Activated T-cell treated with anti-CD3 and anti-CD28 coated beads, Interleukin-2, amount 50 U/mL, for 24 hours (primary cell): ENCODE results near the gene PPP2R1B.
"Not testable (repeated sequence)": the region's sequence is repeated elsewhere in the genome, so short reads cannot be mapped to it uniquely, and the experiment has no call there.

Experiments used
- DNase-seq: peaks from one replicate; pipeline ENCODE4 v3.0.0-alpha.2; 2020
- H3K27ac Mint-ChIP-seq: 2 replicates; pipeline ENCODE4 v1.8.0; 2020; ENCODE audit warnings: mild to moderate bottlenecking, mixed read lengths
- H3K27me3 Mint-ChIP-seq: 2 replicates; pipeline ENCODE4 v1.8.0; 2020; ENCODE audit warnings: mixed read lengths
- H3K36me3 Mint-ChIP-seq: 2 replicates; pipeline ENCODE4 v1.8.0; 2020; ENCODE audit warnings: low read depth, mixed read lengths
- H3K4me1 Mint-ChIP-seq: 2 replicates; pipeline ENCODE4 v1.8.0; 2020; ENCODE audit warnings: low read depth, mixed read lengths
- H3K4me3 Mint-ChIP-seq: 2 replicates; pipeline ENCODE4 v1.8.0; 2020; ENCODE audit warnings: mild to moderate bottlenecking, moderate library complexity, mixed read lengths
- H3K9me3 Mint-ChIP-seq: 2 replicates; pipeline ENCODE4 v1.8.0; 2020; ENCODE audit warnings: mixed read lengths

PPP2R1B gene

DNA sequence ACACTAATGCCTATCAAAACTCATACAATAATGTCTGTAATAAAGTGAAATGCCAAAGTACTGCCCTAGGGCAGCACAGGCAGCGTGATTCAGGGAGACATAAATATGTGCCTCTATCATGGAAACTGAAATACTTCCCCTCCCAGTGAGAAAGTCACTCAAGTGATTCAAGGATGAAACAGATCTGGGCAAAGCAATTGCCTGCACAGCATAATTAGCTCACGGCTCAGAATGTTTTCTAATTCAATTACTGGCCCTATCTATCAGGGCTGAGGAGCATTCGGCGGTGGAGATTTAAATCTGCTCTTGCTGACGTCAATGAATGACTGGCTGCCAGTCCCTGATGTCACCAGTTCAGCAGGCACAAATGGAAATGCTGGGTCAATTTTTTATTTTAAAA is 27.7 kb upstream of the PPP2R1B start:
- Mint-ChIP-seq H3K4me1 (peaks cover 4% of the 10 kb centered on the region), H3K4me3 (no peak overlapping the region), H3K27ac (no peak overlapping the region), H3K36me3 (peaks cover 55% of the 10 kb centered on the region), H3K9me3 (peaks cover 2% of the 10 kb centered on the region), H3K27me3 (no peaks in the 10 kb centered on the region)
- DNase-seq = no peak

GRCh38 chr11:111792955-111793500 is 26.8 kb upstream of the PPP2R1B start:
- Mint-ChIP-seq H3K27ac (no peak overlapping the region), H3K36me3 (peaks cover 52% of the 10 kb centered on the region), H3K9me3 (peaks cover 2% of the 10 kb centered on the region), H3K27me3 (no peaks in the 10 kb centered on the region), H3K4me3 (no peak overlapping the region), H3K4me1 (peaks cover 4% of the 10 kb centered on the region)
- DNase-seq = no peak

- peaks cover 4% of the 10 kb centered on the region for H3K4me1 Mint-ChIP-seq
- H3K27ac Mint-ChIP-seq = no peak overlapping the region
- no peaks in the 10 kb centered on the region for H3K9me3 Mint-ChIP-seq
- no peak for DNase-seq
- no peak overlapping the region for H3K4me3 Mint-ChIP-seq
- no peaks in the 10 kb centered on the region for H3K27me3 Mint-ChIP-seq
- H3K36me3 Mint-ChIP-seq = peaks cover 46% of the 10 kb centered on the region
Measured at GRCh38 chr11:111792314-111792713, 26.1 kb upstream of the PPP2R1B start.

GRCh38 chr11:111788464-111788863 is 22.3 kb upstream of the PPP2R1B start:
- Mint-ChIP-seq H3K27me3 (no peaks in the 10 kb centered on the region), H3K27ac (no peak overlapping the region), H3K4me3 (no peak overlapping the region), H3K4me1 (no peaks in the 10 kb centered on the region), H3K9me3 (no peaks in the 10 kb centered on the region), H3K36me3 (peaks cover 50% of the 10 kb centered on the region)
- no peak for DNase-seq

DNA sequence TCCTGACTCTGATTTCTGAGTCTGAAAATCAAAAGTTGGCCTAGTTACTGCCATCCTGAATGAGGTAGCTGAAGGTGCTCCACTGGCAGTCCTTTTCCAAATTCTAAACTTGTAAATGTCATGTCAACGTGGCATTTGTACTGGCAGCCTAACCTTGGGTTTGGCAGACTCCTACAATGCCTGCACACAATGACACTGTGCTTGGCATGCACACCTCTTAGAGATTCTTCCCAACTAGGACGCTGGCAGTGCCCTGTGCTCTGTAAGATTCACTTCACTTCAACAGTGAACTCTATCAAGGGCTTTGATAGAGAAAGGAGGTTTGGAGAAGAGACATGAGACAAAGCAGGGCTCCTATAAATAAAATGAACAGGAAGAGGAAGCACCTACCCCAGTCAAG is 21.9 kb upstream of the PPP2R1B start:
- Mint-ChIP-seq H3K27ac (no peak overlapping the region), H3K27me3 (no peaks in the 10 kb centered on the region), H3K9me3 (no peaks in the 10 kb centered on the region), H3K36me3 (peaks cover 54% of the 10 kb centered on the region), H3K4me1 (no peaks in the 10 kb centered on the region), H3K4me3 (no peak overlapping the region)
- no peak for DNase-seq

GRCh38 chr11:111785886-111786412 is 19.8 kb upstream of the PPP2R1B start:
- H3K9me3 Mint-ChIP-seq = no peaks in the 10 kb centered on the region
- no peaks in the 10 kb centered on the region for H3K4me1 Mint-ChIP-seq
- peaks cover 55% of the 10 kb centered on the region for H3K36me3 Mint-ChIP-seq
- no peaks in the 10 kb centered on the region for H3K27me3 Mint-ChIP-seq
- DNase-seq = no peak
- no peak overlapping the region for H3K4me3 Mint-ChIP-seq
- H3K27ac Mint-ChIP-seq = no peak overlapping the region

DNA sequence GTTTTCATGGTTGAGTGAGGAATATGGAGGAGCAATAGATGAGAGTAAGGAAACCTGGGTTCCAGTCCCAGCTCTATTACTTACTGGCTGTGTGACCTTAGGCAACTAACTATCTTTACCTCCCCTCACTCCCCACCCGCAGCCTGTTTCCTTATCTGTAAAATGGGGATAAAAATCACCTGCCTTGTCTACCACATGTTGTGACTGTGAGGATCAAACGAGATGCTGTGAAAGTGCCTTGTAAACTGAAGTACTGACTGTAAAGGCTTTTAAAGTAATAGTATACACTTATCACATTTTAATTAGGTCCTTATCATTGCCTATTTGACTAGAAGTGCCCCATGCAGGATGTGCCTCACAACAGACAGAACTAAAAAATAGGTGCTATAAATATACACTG is 18.9 kb upstream of the PPP2R1B start:
- Mint-ChIP-seq H3K27me3 (no peaks in the 10 kb centered on the region), H3K36me3 (peaks cover 49% of the 10 kb centered on the region), H3K27ac (no peak overlapping the region), H3K4me1 (no peaks in the 10 kb centered on the region), H3K4me3 (no peak overlapping the region), H3K9me3 (no peaks in the 10 kb centered on the region)
- no peak for DNase-seq

DNA sequence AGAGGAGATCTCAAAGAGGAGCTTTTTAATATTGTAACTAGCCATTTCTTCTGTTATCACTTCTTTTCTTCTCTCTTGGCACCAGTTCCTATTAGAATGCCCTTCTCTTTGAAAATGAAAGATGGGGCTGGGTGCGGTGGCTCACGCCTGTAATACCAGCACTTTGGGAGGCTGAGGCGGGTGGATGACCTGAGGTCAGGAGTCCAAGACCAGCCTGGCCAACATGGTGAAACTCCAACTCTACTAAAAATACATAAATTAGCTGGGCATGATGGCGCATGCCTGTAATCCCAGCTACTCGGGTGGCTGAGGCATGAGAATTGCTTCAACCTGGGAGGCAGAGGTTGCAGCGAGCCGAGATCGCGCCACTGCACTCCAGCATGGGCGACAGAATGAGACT is 18.1 kb upstream of the PPP2R1B start:
- H3K4me3 Mint-ChIP-seq, DNase-seq, H3K9me3 Mint-ChIP-seq, H3K27ac Mint-ChIP-seq, H3K27me3 Mint-ChIP-seq, H3K4me1 Mint-ChIP-seq: not testable (repeated sequence)
- peaks cover 47% of the 10 kb centered on the region for H3K36me3 Mint-ChIP-seq

DNA sequence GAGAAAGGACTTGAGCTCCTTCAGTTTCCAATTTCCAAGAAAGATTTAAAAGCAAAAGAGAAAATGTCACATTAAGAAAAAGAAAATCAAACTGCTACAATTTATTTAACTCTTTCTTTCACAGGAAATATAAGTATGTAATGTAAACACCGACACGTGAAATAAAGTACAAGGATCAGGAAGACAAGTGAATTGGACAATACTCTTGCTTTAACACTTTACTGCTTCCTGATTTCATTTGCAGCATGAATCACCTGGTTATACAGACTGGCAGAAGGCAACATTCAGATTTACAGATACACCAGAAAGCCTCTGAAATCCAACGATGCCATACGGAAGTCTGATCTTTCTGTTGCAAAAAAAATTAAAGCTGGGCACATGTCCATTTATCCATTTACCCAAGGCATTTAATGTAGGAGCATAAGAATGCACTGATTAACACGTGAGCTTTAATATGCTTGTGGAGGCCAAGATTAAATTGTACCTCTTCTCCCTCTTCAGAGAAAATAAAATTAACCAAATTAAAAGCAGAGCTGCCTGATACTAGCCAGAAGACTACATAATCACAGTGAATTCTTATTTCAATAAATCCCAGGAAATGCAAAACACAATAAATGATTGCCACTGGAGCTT is 16.0 kb upstream of the PPP2R1B start:
- H3K36me3 Mint-ChIP-seq = peaks cover 40% of the 10 kb centered on the region
- no peak for DNase-seq
- no peak overlapping the region for H3K27ac Mint-ChIP-seq
- no peaks in the 10 kb centered on the region for H3K4me1 Mint-ChIP-seq
- H3K27me3 Mint-ChIP-seq = no peaks in the 10 kb centered on the region
- no peak overlapping the region for H3K4me3 Mint-ChIP-seq
- H3K9me3 Mint-ChIP-seq = no peaks in the 10 kb centered on the region

- no peak overlapping the region for H3K4me3 Mint-ChIP-seq
- no peaks in the 10 kb centered on the region for H3K27me3 Mint-ChIP-seq
- H3K4me1 Mint-ChIP-seq = no peaks in the 10 kb centered on the region
- H3K27ac Mint-ChIP-seq = no peak overlapping the region
- H3K36me3 Mint-ChIP-seq = peaks cover 15% of the 10 kb centered on the region
- H3K9me3 Mint-ChIP-seq = no peaks in the 10 kb centered on the region
- no peak for DNase-seq
Measured at GRCh38 chr11:111779118-111779517, 12.9 kb upstream of the PPP2R1B start.

GRCh38 chr11:111778047-111778558 is 11.9 kb upstream of the PPP2R1B start:
- H3K27me3 Mint-ChIP-seq = no peaks in the 10 kb centered on the region
- H3K27ac Mint-ChIP-seq = no peak overlapping the region
- no peak for DNase-seq
- H3K36me3 Mint-ChIP-seq = peaks cover 7% of the 10 kb centered on the region
- H3K4me3 Mint-ChIP-seq = no peak overlapping the region
- H3K9me3 Mint-ChIP-seq = no peaks in the 10 kb centered on the region
- no peaks in the 10 kb centered on the region for H3K4me1 Mint-ChIP-seq

DNA sequence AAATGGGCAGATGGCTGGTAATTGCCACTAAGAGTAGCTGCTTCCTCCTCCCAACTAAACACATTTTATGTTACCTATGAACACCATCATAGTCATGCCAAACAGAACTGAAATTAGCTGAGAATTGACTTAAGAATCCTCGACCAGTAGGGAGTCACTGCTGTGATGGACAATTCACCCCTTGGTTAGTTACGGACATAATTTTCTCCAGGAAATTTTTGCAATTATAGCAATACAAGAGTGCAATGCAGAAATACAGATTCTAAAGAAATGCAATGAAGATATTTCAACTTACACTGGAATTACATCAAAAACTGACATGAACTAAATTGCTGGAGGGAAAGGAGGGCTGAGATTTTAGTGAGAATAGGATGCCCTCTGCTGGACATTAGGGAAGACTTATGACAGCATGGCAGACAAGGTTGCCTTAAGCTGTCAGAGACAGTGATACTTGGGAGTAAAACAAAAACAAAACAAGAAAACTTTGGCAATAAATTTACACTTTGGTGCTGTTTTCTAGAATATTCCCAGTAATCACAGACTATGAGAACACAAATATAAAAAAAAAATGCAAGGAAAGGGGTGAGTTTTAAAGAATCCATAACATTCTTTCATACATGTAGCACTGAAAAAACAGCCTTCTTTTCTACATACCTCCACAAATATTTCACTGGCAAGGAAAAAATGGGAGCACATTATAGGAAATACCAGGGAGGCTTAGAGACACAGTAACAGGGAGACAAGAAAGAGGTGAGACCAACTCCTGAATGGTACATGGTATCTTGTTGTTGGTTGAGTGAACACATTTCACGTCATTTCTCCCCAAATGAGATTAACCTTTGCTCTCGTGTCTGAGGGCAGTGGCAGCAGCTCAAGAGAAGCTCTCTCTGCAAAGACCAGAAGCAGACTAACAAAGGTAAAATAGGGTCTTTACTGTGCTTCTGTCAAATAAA is 11.2 kb upstream of the PPP2R1B start:
- Mint-ChIP-seq H3K27ac (no peak overlapping the region), H3K27me3 (no peaks in the 10 kb centered on the region), H3K36me3 (peaks cover 1% of the 10 kb centered on the region), H3K4me3 (no peak overlapping the region), H3K4me1 (no peaks in the 10 kb centered on the region), H3K9me3 (no peaks in the 10 kb centered on the region)
- DNase-seq = no peak

DNA sequence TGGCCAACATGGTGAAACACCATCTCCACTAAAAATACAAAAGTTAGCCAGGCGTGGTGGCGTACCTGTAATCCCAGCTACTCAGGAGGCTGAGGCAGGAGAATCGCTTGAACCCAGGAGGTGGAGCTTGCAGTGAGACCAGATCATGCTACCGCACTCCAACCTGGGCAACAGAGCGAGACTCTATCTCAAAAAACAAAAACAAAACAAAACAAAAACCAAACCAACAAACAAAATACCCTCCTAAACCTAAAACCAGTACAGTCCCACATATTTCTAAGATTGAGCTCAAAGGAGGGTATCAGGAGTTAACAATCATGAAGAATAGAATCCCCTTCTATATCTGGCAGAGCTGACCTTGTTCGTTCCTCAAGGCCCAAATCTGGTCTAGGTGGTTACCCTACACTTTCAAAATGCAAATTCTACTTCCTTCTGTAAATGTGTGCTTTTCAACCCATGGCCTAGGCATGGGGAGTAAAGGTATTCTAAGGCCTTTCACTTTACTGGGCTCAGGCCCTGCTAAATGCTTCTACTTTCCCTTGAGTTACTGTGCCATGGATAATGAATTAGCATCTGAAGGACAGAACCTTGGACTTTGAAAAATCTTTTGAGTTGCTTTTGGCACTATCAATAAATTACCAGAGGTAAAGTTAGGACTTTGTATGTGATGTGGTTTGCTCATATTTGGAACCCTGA is 10.4 kb upstream of the PPP2R1B start:
- Mint-ChIP-seq H3K27ac (no peak overlapping the region), H3K36me3 (no peaks in the 10 kb centered on the region), H3K4me1 (no peaks in the 10 kb centered on the region), H3K9me3 (no peaks in the 10 kb centered on the region), H3K4me3 (no peak overlapping the region), H3K27me3 (no peaks in the 10 kb centered on the region)
- DNase-seq = no peak

GRCh38 chr11:111774955-111775710 is 8.9 kb upstream of the PPP2R1B start:
- Mint-ChIP-seq H3K27ac (no peak overlapping the region), H3K4me3 (no peak overlapping the region), H3K4me1 (no peaks in the 10 kb centered on the region), H3K27me3 (no peaks in the 10 kb centered on the region), H3K36me3 (no peaks in the 10 kb centered on the region), H3K9me3 (no peaks in the 10 kb centered on the region)
- no peak for DNase-seq
